ENCODE measurements around the gene CAMTA1. TPM values are rescaled to one million over a fixed set of nuclear protein-coding genes. Genes with fewer than 3 reads are reported as not detected.

CAMTA1 gene
- total RNA-seq, 5 donors from 2014 or later (not counting 1 experiment from before 2014, with no cell fraction given): 29.7 to 37.4 (median 34.6) TPM

GRCh38 chr1:7298749-7299151, 513.5 kb downstream of the CAMTA1 start:
- Histone ChIP-seq H3K27ac (ENCODE audit: low read length) (no peak overlapping the region), H3K36me3 (ENCODE audit: control insufficient read depth in 2 of 2, extremely low read depth in 1 of 2, insufficient read depth in 1 of 2, low read length in 1 of 2) (no peaks in the 10 kb centered on the region), H3K4me1 (ENCODE audit: control insufficient read depth in 1 of 2, extremely low read depth in 1 of 2, insufficient read depth in 2 of 2, low read length in 2 of 2) (no peaks in the 10 kb centered on the region), H3K4me3 (ENCODE audit: control insufficient read depth in 1 of 2, extremely low read depth in 1 of 2, low read length in 1 of 2) (no peak overlapping the region), H3K9me3 (no peaks in the 10 kb centered on the region), H3K27me3 (replicated peaks in 1 of 2; ENCODE audit: control insufficient read depth in 2 of 2, extremely low read depth in 1 of 2, insufficient read depth in 2 of 2, low read length in 1 of 2) (peaks cover 3 to 24% of the 10 kb centered on the region in 2 experiments)
- Mint-ChIP-seq H3K9me3 (peaks cover 0 to 4% (median 4%) of the 10 kb centered on the region in 3 donors), H3K27me3 (peaks cover 15 to 25% of the 10 kb centered on the region in 2 donors), H3K4me3 (no peak overlapping the region), H3K27ac (no peak overlapping the region), H3K4me1 (no peaks in the 10 kb centered on the region), H3K36me3 (no peaks in the 10 kb centered on the region)
- no peak for DNase-seq
- POLR2A ChIA-PET: no interaction called here
- CTCF ChIA-PET: no interaction called here
- 37% methylated on average over 2 of the region's 4 CpGs for WGBS (ENCODE audit: insufficient coverage)
- no peak for ATAC-seq (replicated peaks in 1 of 4)

GRCh38 chr1:7299329-7299799, 514.1 kb downstream of the CAMTA1 start:
- Histone ChIP-seq H3K27ac (ENCODE audit: low read length) (no peak overlapping the region), H3K4me3 (ENCODE audit: control insufficient read depth in 1 of 2, extremely low read depth in 1 of 2, low read length in 1 of 2) (no peak overlapping the region), H3K4me1 (ENCODE audit: control insufficient read depth in 1 of 2, extremely low read depth in 1 of 2, insufficient read depth in 2 of 2, low read length in 2 of 2) (no peaks in the 10 kb centered on the region), H3K36me3 (ENCODE audit: control insufficient read depth in 2 of 2, extremely low read depth in 1 of 2, insufficient read depth in 1 of 2, low read length in 1 of 2) (no peaks in the 10 kb centered on the region), H3K27me3 (replicated peaks in 1 of 2; ENCODE audit: control insufficient read depth in 2 of 2, extremely low read depth in 1 of 2, insufficient read depth in 2 of 2, low read length in 1 of 2) (peaks cover 3 to 21% of the 10 kb centered on the region in 2 experiments), H3K9me3 (no peaks in the 10 kb centered on the region)
- Mint-ChIP-seq H3K27me3 (peaks cover 15 to 24% of the 10 kb centered on the region in 2 donors), H3K9me3 (peaks cover 0 to 4% (median 4%) of the 10 kb centered on the region in 3 donors), H3K4me3 (no peak overlapping the region), H3K36me3 (no peaks in the 10 kb centered on the region), H3K4me1 (no peaks in the 10 kb centered on the region), H3K27ac (no peak overlapping the region)
- ATAC-seq (replicated peaks in 1 of 4): no peak
- WGBS (ENCODE audit: insufficient coverage): 47% methylated on average over 5 of the region's 8 CpGs
- POLR2A ChIA-PET: no interaction called here
- CTCF ChIA-PET: no interaction called here
- DNase-seq: no peak

GRCh38 chr1:7299994-7300393, 514.7 kb downstream of the CAMTA1 start:
- 100% methylated on average over 1 of the region's 2 CpGs for WGBS (ENCODE audit: insufficient coverage)
- POLR2A ChIA-PET: no interaction called here
- no peak for ATAC-seq (replicated peaks in 1 of 4)
- no peaks in the 10 kb centered on the region for H3K36me3 Mint-ChIP-seq
- DNase-seq: no peak
- peaks cover 0 to 4% (median 4%) of the 10 kb centered on the region in 3 donors for H3K9me3 Mint-ChIP-seq
- H3K27ac Mint-ChIP-seq: no peak overlapping the region
- H3K36me3 ChIP-seq (ENCODE audit: control insufficient read depth in 2 of 2, extremely low read depth in 1 of 2, insufficient read depth in 1 of 2, low read length in 1 of 2): no peaks in the 10 kb centered on the region
- no peaks in the 10 kb centered on the region for H3K4me1 ChIP-seq (ENCODE audit: control insufficient read depth in 1 of 2, extremely low read depth in 1 of 2, insufficient read depth in 2 of 2, low read length in 2 of 2)
- H3K4me3 ChIP-seq (ENCODE audit: control insufficient read depth in 1 of 2, extremely low read depth in 1 of 2, low read length in 1 of 2): no peak overlapping the region
- no peaks in the 10 kb centered on the region for H3K4me1 Mint-ChIP-seq
- CTCF ChIA-PET: no interaction called here
- H3K9me3 ChIP-seq: no peaks in the 10 kb centered on the region
- H3K27me3 ChIP-seq (replicated peaks in 1 of 2; ENCODE audit: control insufficient read depth in 2 of 2, extremely low read depth in 1 of 2, insufficient read depth in 2 of 2, low read length in 1 of 2): peaks cover 3 to 15% of the 10 kb centered on the region in 2 experiments
- H3K27ac ChIP-seq (ENCODE audit: low read length): no peak overlapping the region
- H3K27me3 Mint-ChIP-seq: peaks cover 15 to 20% of the 10 kb centered on the region in 2 donors
- no peak overlapping the region for H3K4me3 Mint-ChIP-seq

GRCh38 chr1:7300893-7301663, 515.8 kb downstream of the CAMTA1 start:
- Mint-ChIP-seq H3K4me1 (no peaks in the 10 kb centered on the region), H3K36me3 (no peaks in the 10 kb centered on the region), H3K4me3 (no peak overlapping the region), H3K27me3 (peaks cover 15 to 18% of the 10 kb centered on the region in 2 donors), H3K9me3 (peaks cover 2 to 11% (median 4%) of the 10 kb centered on the region in 3 donors), H3K27ac (no peak overlapping the region)
- no peak overlapping the region for H3K4me3 ChIP-seq (ENCODE audit: control insufficient read depth in 1 of 2, extremely low read depth in 1 of 2, low read length in 1 of 2)
- ATAC-seq (replicated peaks in 1 of 4) (no peak), DNase-seq (no peak)
- CTCF ChIA-PET: no interaction called here
- H3K27me3 ChIP-seq (replicated peaks in 1 of 2; ENCODE audit: control insufficient read depth in 2 of 2, extremely low read depth in 1 of 2, insufficient read depth in 2 of 2, low read length in 1 of 2): peaks cover 3 to 14% of the 10 kb centered on the region in 2 experiments
- no peak overlapping the region for H3K27ac ChIP-seq (ENCODE audit: low read length)
- no peaks in the 10 kb centered on the region for H3K9me3 ChIP-seq
- 86% methylated on average over 7 of the region's 10 CpGs for WGBS (ENCODE audit: insufficient coverage)
- H3K4me1 ChIP-seq (ENCODE audit: control insufficient read depth in 1 of 2, extremely low read depth in 1 of 2, insufficient read depth in 2 of 2, low read length in 2 of 2): no peaks in the 10 kb centered on the region
- H3K36me3 ChIP-seq (ENCODE audit: control insufficient read depth in 2 of 2, extremely low read depth in 1 of 2, insufficient read depth in 1 of 2, low read length in 1 of 2): no peaks in the 10 kb centered on the region
- POLR2A ChIA-PET: no interaction called here

GRCh38 chr1:7301664-7301981, 516.4 kb downstream of the CAMTA1 start:
- ChIA-PET POLR2A (no interaction called here), CTCF (no interaction called here)
- Histone ChIP-seq H3K4me1 (ENCODE audit: control insufficient read depth in 1 of 2, extremely low read depth in 1 of 2, insufficient read depth in 2 of 2, low read length in 2 of 2) (no peaks in the 10 kb centered on the region), H3K4me3 (ENCODE audit: control insufficient read depth in 1 of 2, extremely low read depth in 1 of 2, low read length in 1 of 2) (no peak overlapping the region), H3K27ac (ENCODE audit: low read length) (no peak overlapping the region), H3K9me3 (no peaks in the 10 kb centered on the region), H3K27me3 (replicated peaks in 1 of 2; ENCODE audit: control insufficient read depth in 2 of 2, extremely low read depth in 1 of 2, insufficient read depth in 2 of 2, low read length in 1 of 2) (peaks cover 3 to 14% of the 10 kb centered on the region in 2 experiments), H3K36me3 (ENCODE audit: control insufficient read depth in 2 of 2, extremely low read depth in 1 of 2, insufficient read depth in 1 of 2, low read length in 1 of 2) (no peaks in the 10 kb centered on the region)
- Mint-ChIP-seq H3K27ac (no peak overlapping the region), H3K27me3 (peaks cover 15 to 18% of the 10 kb centered on the region in 2 donors), H3K4me3 (no peak overlapping the region), H3K36me3 (no peaks in the 10 kb centered on the region), H3K9me3 (peaks cover under 1 to 13% (median 5%) of the 10 kb centered on the region in 3 donors), H3K4me1 (no peaks in the 10 kb centered on the region)
- DNase-seq (no peak), ATAC-seq (replicated peaks in 1 of 4) (no peak)
- WGBS (ENCODE audit: insufficient coverage): 74% methylated on average over 6 of the region's 7 CpGs

- H3K27me3 Mint-ChIP-seq: peaks cover 15 to 18% of the 10 kb centered on the region in 2 donors
- Histone ChIP-seq H3K27me3 (replicated peaks in 1 of 2; ENCODE audit: control insufficient read depth in 2 of 2, extremely low read depth in 1 of 2, insufficient read depth in 2 of 2, low read length in 1 of 2) (peaks cover 3 to 14% of the 10 kb centered on the region in 2 experiments), H3K27ac (ENCODE audit: low read length) (no peak overlapping the region), H3K9me3 (no peaks in the 10 kb centered on the region), H3K36me3 (ENCODE audit: control insufficient read depth in 2 of 2, extremely low read depth in 1 of 2, insufficient read depth in 1 of 2, low read length in 1 of 2) (no peaks in the 10 kb centered on the region), H3K4me3 (ENCODE audit: control insufficient read depth in 1 of 2, extremely low read depth in 1 of 2, low read length in 1 of 2) (no peak overlapping the region), H3K4me1 (ENCODE audit: control insufficient read depth in 1 of 2, extremely low read depth in 1 of 2, insufficient read depth in 2 of 2, low read length in 2 of 2) (no peaks in the 10 kb centered on the region)
- no peaks in the 10 kb centered on the region for H3K36me3 Mint-ChIP-seq
- H3K9me3 Mint-ChIP-seq: peaks cover 0 to 13% (median 7%) of the 10 kb centered on the region in 3 donors
- no peak overlapping the region for H3K4me3 Mint-ChIP-seq
- ChIA-PET CTCF (no interaction called here), POLR2A (no interaction called here)
- ATAC-seq (replicated peaks in 1 of 4): no peak
- H3K27ac Mint-ChIP-seq: no peak overlapping the region
- DNase-seq: no peak
- no peaks in the 10 kb centered on the region for H3K4me1 Mint-ChIP-seq
- WGBS (ENCODE audit: insufficient coverage): 61% methylated on average over 4 of the region's 6 CpGs
These were observed 516.9 kb downstream of the CAMTA1 start for GRCh38 chr1:7302126-7302525.

All from T-cell (primary cell).